Stimulated activated naive CD8-positive, alpha-beta T cell treated with anti-CD3 and anti-CD28 coated beads, Interleukin-15, amount 100 ng/mL, for 72 hours (primary cell): Measurements from ENCODE around the gene BCAS4.
"Not testable (repeated sequence)": the region's sequence is repeated elsewhere in the genome, so short reads cannot be mapped to it uniquely, and the experiment has no call there.

ENCODE experiments used
- ATAC-seq: fragments of 150-1000 bp; cut with Tn5 transposase; 2 replicates; pipeline ENCODE4 v1.10.0; 2021; ENCODE audit warnings: mild to moderate bottlenecking, moderate library complexity
- DNase-seq, 2 donors: peaks; one replicate each; pipeline ENCODE4 v3.0.0; 2021 to 2022
- H3K27ac Mint-ChIP-seq, 2 donors: one replicate each; pipeline ENCODE4 v1.8.0; 2022; ENCODE audit warnings: mild to moderate bottlenecking in 2 of 2, mixed read lengths in 2 of 2, moderate library complexity in 2 of 2
- H3K27me3 Mint-ChIP-seq: one replicate; pipeline ENCODE4 v1.8.0; 2022; ENCODE audit warnings: mixed read lengths
- H3K4me1 Mint-ChIP-seq: one replicate; pipeline ENCODE4 v1.8.0; 2022; ENCODE audit warnings: mild to moderate bottlenecking, mixed read lengths
- H3K4me3 Mint-ChIP-seq, 2 donors: one replicate each; pipeline ENCODE4 v1.8.0; 2022; ENCODE audit warnings: mild to moderate bottlenecking in 2 of 2, mixed read lengths in 2 of 2, moderate library complexity in 1 of 2
- H3K9me3 Mint-ChIP-seq, 2 donors: one replicate each; pipeline ENCODE4 v1.8.0; 2022; ENCODE audit warnings: mixed read lengths in 2 of 2

Gene BCAS4

GRCh38 chr20:50794846-50795634 is at the start of gene BCAS4:
Gene BCAS4, plus strand, starts transcription at chr20:50795061. Its CDS starts 23 bp downstream, at chr20:50795084.
- peak within 1 kb of the TSS; percentile 6 to 88 for H3K27ac Mint-ChIP-seq
- H3K4me1 Mint-ChIP-seq = peaks cover 55% of the 10 kb centered on the region
- DNase-seq (peak; percentile 90 to 93), ATAC-seq (peak; percentile 85)
- H3K4me3 Mint-ChIP-seq = peak within 1 kb of the TSS; percentile 81 to 94
- no peaks in the 10 kb centered on the region for H3K9me3 Mint-ChIP-seq
- H3K27me3 Mint-ChIP-seq = no peaks in the 10 kb centered on the region

- H3K27me3 Mint-ChIP-seq = no peaks in the 10 kb centered on the region
- no peak overlapping the region for H3K4me3 Mint-ChIP-seq
- ATAC-seq = no peak
- H3K9me3 Mint-ChIP-seq = no peaks in the 10 kb centered on the region
- H3K27ac Mint-ChIP-seq = peak overlapping the region in 1 of 2 donors; percentile 40
- DNase-seq = no peak
- peaks cover 42% of the 10 kb centered on the region for H3K4me1 Mint-ChIP-seq
Observed at GRCh38 chr20:50745634-50746137, 49.2 kb upstream of the BCAS4 start.

- ATAC-seq = peak; percentile 82
- Mint-ChIP-seq H3K4me3 (no peak overlapping the region), H3K27ac (peak overlapping the region in 1 of 2 donors; percentile 40), H3K27me3 (no peaks in the 10 kb centered on the region), H3K9me3 (no peaks in the 10 kb centered on the region), H3K4me1 (peaks cover 35% of the 10 kb centered on the region)
- DNase-seq = no peak
Observed at GRCh38 chr20:50746138-50746940, 48.5 kb upstream of the BCAS4 start.

- H3K9me3 Mint-ChIP-seq = no peaks in the 10 kb centered on the region
- peak overlapping the region; percentile 52 to 84 for H3K27ac Mint-ChIP-seq
- peaks cover 34% of the 10 kb centered on the region for H3K4me1 Mint-ChIP-seq
- H3K4me3 Mint-ChIP-seq = peak overlapping the region; percentile 47 to 63
- no peak for ATAC-seq
- no peak for DNase-seq
- no peaks in the 10 kb centered on the region for H3K27me3 Mint-ChIP-seq
Observed at GRCh38 chr20:50747275-50747674, 47.6 kb upstream of the BCAS4 start.

- ATAC-seq (no peak), DNase-seq (no peak)
- H3K9me3 Mint-ChIP-seq = no peaks in the 10 kb centered on the region
- H3K4me3 Mint-ChIP-seq = no peak overlapping the region
- no peaks in the 10 kb centered on the region for H3K27me3 Mint-ChIP-seq
- H3K27ac Mint-ChIP-seq = no peak overlapping the region
- peaks cover 26% of the 10 kb centered on the region for H3K4me1 Mint-ChIP-seq
Observed at GRCh38 chr20:50750145-50750671, 44.7 kb upstream of the BCAS4 start.

GRCh38 chr20:50753152-50753551 is 41.7 kb upstream of the BCAS4 start:
- ATAC-seq = no peak
- no peak overlapping the region for H3K27ac Mint-ChIP-seq

GRCh38 chr20:50754420-50754819 is 40.4 kb upstream of the BCAS4 start:
- Mint-ChIP-seq H3K9me3 (no peaks in the 10 kb centered on the region), H3K4me1 (no peaks in the 10 kb centered on the region), H3K27ac (no peak overlapping the region), H3K27me3 (no peaks in the 10 kb centered on the region), H3K4me3 (no peak overlapping the region)
- DNase-seq (no peak), ATAC-seq (no peak)

More at GRCh38 chr20:50753152-50753551, 41.7 kb upstream of the BCAS4 start:
- H3K27me3 Mint-ChIP-seq = no peaks in the 10 kb centered on the region
- no peaks in the 10 kb centered on the region for H3K4me1 Mint-ChIP-seq
- H3K4me3 Mint-ChIP-seq = no peak overlapping the region
- DNase-seq = no peak
- no peaks in the 10 kb centered on the region for H3K9me3 Mint-ChIP-seq

GRCh38 chr20:50756447-50756846 is 38.4 kb upstream of the BCAS4 start:
- H3K9me3 Mint-ChIP-seq = no peaks in the 10 kb centered on the region
- no peak overlapping the region for H3K4me3 Mint-ChIP-seq
- H3K27ac Mint-ChIP-seq = no peak overlapping the region
- DNase-seq = no peak
- no peaks in the 10 kb centered on the region for H3K27me3 Mint-ChIP-seq
- no peak for ATAC-seq
- H3K4me1 Mint-ChIP-seq = no peaks in the 10 kb centered on the region

- no peak for DNase-seq
- no peak overlapping the region for H3K4me3 Mint-ChIP-seq
- no peaks in the 10 kb centered on the region for H3K4me1 Mint-ChIP-seq
- H3K27ac Mint-ChIP-seq = no peak overlapping the region
- H3K9me3 Mint-ChIP-seq = no peaks in the 10 kb centered on the region
- H3K27me3 Mint-ChIP-seq = no peaks in the 10 kb centered on the region
- no peak for ATAC-seq
Observed at GRCh38 chr20:50758469-50758868, 36.4 kb upstream of the BCAS4 start.

GRCh38 chr20:50758992-50759391 is 35.9 kb upstream of the BCAS4 start:
- no peak overlapping the region for H3K4me3 Mint-ChIP-seq
- H3K27me3 Mint-ChIP-seq = no peaks in the 10 kb centered on the region
- no peaks in the 10 kb centered on the region for H3K9me3 Mint-ChIP-seq
- no peak overlapping the region for H3K27ac Mint-ChIP-seq
- DNase-seq (no peak), ATAC-seq (no peak)
- no peaks in the 10 kb centered on the region for H3K4me1 Mint-ChIP-seq

- Mint-ChIP-seq H3K4me3 (no peak overlapping the region), H3K27ac (no peak overlapping the region), H3K9me3 (no peaks in the 10 kb centered on the region), H3K4me1 (no peaks in the 10 kb centered on the region), H3K27me3 (no peaks in the 10 kb centered on the region)
- no peak for DNase-seq
- ATAC-seq = no peak
Observed at GRCh38 chr20:50759678-50760077, 35.2 kb upstream of the BCAS4 start.

- Mint-ChIP-seq H3K9me3 (no peaks in the 10 kb centered on the region), H3K27ac (no peak overlapping the region), H3K27me3 (no peaks in the 10 kb centered on the region), H3K4me3 (no peak overlapping the region), H3K4me1 (no peaks in the 10 kb centered on the region)
- no peak for DNase-seq
- ATAC-seq = no peak
Observed at GRCh38 chr20:50762045-50762422, 32.8 kb upstream of the BCAS4 start.

GRCh38 chr20:50762435-50763220 is 32.2 kb upstream of the BCAS4 start:
- DNase-seq (no peak), ATAC-seq (no peak)
- no peaks in the 10 kb centered on the region for H3K9me3 Mint-ChIP-seq
- no peaks in the 10 kb centered on the region for H3K27me3 Mint-ChIP-seq
- H3K4me1 Mint-ChIP-seq = no peaks in the 10 kb centered on the region
- H3K27ac Mint-ChIP-seq = no peak overlapping the region
- H3K4me3 Mint-ChIP-seq = no peak overlapping the region

- H3K27me3 Mint-ChIP-seq, H3K9me3 Mint-ChIP-seq, H3K4me1 Mint-ChIP-seq, DNase-seq, H3K4me3 Mint-ChIP-seq, ATAC-seq: not testable (repeated sequence)
- H3K27ac Mint-ChIP-seq = peak overlapping the region in 1 of 2 donors; percentile 77
Observed at GRCh38 chr20:50763550-50764458, 31.1 kb upstream of the BCAS4 start.
